ENCODE data around the gene NR2F2.

- no peak for TF ChIP-seq SUZ12 (IDR thresholded peaks at IDR 0.05; ENCODE audit: extremely low read depth, insufficient read depth, insufficient read length)
- no peak for TF ChIP-seq ZNF274 (IDR thresholded peaks at IDR 0.05; ENCODE audit: low read depth, low read length)
Observed at GRCh38 chr15:96316953-96317629, 13.4 kb upstream of the NR2F2 start.
